Measurements from ENCODE around the gene CNDP2.
"Not testable (repeated sequence)": the region's sequence is repeated elsewhere in the genome, so short reads cannot be mapped to it uniquely, and the experiment has no call there.

Gene CNDP2

DNA sequence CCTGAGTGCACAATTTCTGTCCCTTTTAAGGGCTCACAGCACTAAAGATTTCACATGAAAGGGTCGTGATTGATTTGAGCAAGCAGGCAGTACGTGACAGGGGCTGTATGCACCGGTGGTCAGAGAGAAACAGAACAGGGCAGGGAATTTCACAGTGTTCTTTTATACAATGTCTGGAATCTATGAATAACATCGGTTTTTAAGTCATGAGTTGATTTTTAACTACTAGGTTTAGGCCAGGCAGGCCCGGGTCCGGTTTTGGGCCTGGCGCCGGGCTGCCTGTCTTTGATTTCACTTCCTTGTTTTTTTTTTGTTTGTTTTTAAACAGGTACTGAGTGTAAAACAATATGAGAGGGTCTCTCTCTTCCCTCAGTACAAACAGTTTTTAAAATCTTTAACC is 4.6 kb downstream of the CNDP2 start:
- not testable (repeated sequence) for DNase-seq (ENCODE audit: low read depth)

GRCh38 chr18:74501386-74501785 is 5.2 kb downstream of the CNDP2 start:
- no peak for DNase-seq (ENCODE audit: low read depth)

GRCh38 chr18:74503137-74503536 is 7.0 kb downstream of the CNDP2 start:
- peak; percentile 34 for DNase-seq (ENCODE audit: low read depth)

DNA sequence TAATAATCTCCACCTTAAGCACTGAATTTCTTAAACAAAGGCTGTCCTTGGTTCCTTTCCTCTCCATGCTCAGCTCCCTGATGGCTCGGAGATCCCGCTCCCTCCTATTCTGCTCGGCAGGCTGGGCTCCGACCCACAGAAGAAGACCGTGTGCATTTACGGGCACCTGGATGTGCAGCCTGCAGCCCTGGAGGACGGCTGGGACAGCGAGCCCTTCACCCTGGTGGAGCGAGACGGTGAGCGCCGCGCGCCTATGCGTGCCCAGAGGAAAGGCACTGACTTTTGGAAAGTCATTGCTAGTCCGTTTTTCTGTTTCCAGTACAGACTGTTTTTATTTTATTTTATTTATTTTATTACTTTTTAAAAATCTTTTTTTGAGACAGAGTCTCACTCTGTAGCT is 9.6 kb downstream of the CNDP2 start:
- DNase-seq (ENCODE audit: low read depth), result no peak

GRCh38 chr18:74506448-74507084 is 10.4 kb downstream of the CNDP2 start:
- DNase-seq (ENCODE audit: low read depth), result no peak

- DNase-seq (ENCODE audit: low read depth), result no peak
Observed at GRCh38 chr18:74507097-74507881, 11.1 kb downstream of the CNDP2 start.

DNA sequence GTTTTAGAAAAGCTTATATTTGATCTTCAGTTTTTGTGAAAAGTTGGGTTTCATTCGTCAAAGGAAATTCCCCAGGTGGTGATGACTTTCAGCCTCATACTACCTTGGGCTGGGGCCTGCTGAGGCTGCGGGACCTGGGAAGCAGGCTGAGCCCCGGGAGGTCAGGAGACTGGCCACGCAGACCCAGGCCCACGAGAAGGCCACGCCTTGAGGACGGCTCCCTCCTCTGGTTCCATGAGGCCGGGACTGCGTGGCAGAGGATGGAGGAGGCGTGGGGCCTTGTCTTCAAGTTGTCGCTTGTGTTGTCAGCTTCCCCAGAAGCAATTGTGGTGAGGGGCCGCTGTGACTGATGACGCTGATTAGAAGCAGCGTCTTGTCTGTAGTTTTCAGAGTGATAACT is 11.8 kb downstream of the CNDP2 start:
- no peak for DNase-seq (ENCODE audit: low read depth)

- no peak for DNase-seq (ENCODE audit: low read depth)
Observed at GRCh38 chr18:74508366-74508765, 12.2 kb downstream of the CNDP2 start.

DNA sequence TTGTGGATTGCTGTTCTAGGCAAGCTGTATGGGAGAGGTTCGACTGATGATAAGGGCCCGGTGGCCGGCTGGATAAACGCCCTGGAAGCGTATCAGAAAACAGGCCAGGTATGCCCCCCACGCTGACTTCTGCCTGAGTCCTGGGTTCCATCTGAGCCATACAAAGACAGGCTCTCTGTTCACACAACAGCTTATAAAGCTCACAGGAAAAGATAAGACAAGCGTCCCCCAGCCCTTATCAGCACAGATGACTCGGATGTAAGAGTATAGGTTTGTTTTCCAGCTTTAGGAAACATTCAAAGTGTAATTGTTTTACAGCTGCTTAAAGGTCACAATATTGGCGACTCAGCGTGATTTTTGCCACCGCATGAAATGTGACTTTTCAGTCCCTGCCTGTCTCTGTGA is 12.7 kb downstream of the CNDP2 start:
- no peak for DNase-seq (ENCODE audit: low read depth)

DNA sequence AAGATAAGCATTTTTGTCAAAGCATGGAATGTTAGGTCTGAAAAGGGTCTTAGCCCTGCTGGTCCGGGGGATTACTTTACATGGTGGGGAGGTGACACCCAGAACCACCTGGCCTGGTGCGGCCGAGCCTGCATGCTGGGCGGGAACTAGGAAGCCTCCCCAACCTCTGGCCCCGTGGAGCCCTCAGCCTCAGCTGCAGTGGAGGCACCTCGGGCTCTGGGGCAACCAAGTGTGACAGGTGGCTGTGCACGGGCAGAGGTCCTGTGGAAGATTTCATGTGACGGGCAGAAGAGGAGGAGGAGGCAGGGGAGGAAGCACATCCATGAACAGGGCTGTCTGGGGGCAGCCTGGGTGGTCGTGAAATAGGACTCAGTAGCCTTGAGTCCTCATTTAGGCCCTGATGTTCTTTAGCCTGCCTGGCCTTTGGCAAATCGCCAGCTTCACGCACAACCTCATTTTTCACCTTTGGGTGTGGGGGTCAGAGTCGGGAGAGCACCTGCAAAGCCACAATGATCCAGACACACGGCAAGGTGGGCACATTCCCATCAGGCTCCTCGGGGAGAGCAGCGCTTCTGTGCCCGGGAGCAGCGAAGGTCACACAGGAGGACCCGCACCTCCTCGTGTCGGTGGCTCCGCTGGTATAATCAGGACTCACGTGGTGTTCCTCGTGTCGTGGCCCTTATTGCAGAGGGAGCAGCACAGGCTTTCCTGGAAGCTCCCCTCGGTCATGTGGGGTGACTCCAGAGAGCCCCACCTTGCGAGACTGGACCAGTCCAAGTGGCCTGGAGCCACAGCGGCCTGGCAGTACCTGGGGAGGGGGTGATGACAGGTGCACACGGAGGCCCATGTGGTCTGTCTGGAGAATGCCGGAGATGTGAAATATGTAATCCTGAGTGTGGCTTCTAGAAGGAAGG is 13.9 kb downstream of the CNDP2 start:
- no peak for DNase-seq (ENCODE audit: low read depth)

DNA sequence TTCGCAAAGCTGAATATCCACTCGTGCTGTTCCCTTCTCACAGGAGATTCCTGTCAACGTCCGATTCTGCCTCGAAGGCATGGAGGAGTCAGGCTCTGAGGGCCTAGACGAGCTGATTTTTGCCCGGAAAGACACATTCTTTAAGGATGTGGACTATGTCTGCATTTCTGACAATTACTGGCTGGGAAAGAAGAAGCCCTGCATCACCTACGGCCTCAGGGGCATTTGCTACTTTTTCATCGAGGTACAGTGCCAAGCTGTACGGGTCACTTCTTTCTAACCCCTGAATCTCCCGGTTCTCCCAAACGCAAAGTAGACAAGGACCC is 14.6 kb downstream of the CNDP2 start:
- DNase-seq (ENCODE audit: low read depth), result no peak

DNA sequence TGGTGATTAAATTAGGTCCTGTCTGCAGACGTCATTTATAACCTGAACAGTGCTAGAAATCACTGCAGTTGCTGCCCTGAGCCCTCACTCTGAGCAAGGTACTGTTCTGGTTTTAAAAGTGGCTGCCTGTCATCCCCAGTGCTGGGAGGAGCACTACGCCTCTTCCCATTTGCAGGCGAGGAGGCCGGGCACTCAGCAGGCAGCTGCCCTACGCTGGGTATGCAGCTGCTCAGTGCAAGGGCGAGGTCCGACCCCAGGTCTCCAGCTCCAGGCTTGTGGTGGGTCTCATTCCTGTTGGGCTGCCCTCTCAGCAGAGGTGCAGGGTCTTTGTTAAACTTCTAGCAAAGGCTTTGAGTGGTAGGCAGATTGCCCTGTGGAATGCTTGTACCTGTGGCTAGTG is 15.7 kb downstream of the CNDP2 start:
- no peak for DNase-seq (ENCODE audit: low read depth)

DNA sequence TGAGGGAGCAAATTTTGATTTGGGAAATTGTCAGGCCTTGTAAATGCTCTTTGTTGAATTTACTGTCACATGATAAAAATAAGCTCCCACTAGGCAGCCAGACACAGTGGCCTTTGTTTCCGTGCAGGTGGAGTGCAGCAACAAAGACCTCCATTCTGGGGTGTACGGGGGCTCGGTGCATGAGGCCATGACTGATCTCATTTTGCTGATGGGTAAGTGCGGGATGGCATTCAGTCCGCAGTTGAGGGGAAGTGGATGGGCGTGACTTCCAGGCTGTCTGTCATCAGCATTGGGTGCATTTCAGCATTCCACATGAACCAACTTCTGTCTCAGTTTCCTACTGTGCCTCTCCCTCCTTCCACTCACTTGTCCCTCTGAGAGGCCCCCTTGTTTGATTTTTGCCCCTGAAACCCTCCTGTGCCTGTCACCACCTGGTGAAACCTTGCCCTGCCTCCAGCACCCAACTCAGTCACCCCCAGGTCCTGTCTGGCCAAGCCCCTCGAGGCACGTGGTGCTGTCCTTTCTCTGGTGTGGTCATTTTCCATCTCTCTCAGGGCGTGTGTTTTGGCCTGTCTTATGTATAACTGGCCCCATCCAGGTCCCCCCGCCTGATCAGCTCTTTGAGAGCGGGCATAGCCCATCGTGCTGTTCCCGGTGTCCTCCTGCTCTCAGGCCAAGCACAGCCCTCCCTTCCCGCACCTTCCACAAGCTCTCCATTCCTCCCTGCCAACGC is 16.3 kb downstream of the CNDP2 start:
- no peak for DNase-seq (ENCODE audit: low read depth)

GRCh38 chr18:74513149-74513882 is 17.2 kb downstream of the CNDP2 start:
- no peak for DNase-seq (ENCODE audit: low read depth)

DNA sequence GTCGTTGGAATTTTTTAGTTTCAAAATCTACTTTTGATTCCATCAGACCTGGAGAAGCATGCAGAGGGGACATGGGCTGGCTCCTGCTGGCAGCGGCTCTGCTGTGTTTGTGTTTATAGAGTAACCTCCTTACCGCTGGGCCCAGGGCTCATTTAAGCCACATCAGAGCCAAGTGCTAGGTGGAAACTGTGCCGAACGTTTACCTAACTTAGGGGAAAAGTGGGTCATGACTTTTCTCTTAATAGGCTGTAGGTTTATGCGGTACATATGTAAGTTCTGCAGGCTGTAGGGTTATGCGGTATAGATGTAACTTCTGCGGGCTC is 17.7 kb downstream of the CNDP2 start:
- DNase-seq (ENCODE audit: low read depth), result no peak

GRCh38 chr18:74514860-74515495 is 18.8 kb downstream of the CNDP2 start:
- DNase-seq (ENCODE audit: low read depth), result no peak

DNA sequence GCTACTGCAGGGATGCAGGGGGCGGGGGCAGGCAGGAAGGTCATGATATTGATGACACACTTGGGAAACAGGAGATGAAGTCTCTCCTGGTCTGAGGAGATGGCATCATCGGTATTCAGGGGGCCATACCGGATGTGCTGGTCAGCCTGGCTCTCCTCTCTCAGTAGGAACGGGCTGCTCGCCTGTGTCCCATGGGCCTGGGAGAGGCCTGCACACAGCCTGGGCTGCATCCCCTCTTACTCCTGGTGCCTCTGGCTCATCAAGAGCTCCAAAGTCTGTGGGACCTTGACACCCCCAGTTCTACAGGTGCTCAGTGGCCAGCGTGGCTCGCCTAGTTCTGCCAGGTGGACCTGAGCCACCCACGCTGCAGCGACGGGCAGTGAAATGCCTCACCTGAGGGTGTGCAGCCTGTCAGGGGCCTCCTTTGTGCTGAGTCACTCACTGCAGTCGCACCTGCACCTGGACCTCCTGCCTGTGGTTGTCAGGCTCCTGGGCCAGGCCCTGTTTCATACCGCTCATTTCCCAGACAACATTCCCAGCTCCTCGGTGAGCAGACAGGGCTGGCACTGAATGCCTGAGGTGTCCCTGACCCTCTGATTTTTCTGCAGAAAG is 19.6 kb downstream of the CNDP2 start:
- no peak for DNase-seq (ENCODE audit: low read depth)

- no peak for DNase-seq (ENCODE audit: low read depth)
Observed at GRCh38 chr18:74516271-74517235, 20.4 kb downstream of the CNDP2 start.

- DNase-seq (ENCODE audit: low read depth), result no peak
Observed at GRCh38 chr18:74517236-74517630, 21.1 kb downstream of the CNDP2 start.

Data from amniotic epithelial cell (primary cell).